GM20000 (cell line): Measurements from ENCODE around the gene COL18A1.

Source experiments
- DNase-seq: peaks from one replicate; pipeline ENCODE4 v3.0.0; 2012; ENCODE audit warnings: low spot score
- TF ChIP-seq, protein P1 (sequence below): IDR thresholded peaks from 2 replicates; pipeline ENCODE4 v1.5.1; 2012; ENCODE audit warnings: mild to moderate bottlenecking, control low read depth; ENCODE audit errors: extremely low read depth, missing control alignments

Gene COL18A1

DNA sequence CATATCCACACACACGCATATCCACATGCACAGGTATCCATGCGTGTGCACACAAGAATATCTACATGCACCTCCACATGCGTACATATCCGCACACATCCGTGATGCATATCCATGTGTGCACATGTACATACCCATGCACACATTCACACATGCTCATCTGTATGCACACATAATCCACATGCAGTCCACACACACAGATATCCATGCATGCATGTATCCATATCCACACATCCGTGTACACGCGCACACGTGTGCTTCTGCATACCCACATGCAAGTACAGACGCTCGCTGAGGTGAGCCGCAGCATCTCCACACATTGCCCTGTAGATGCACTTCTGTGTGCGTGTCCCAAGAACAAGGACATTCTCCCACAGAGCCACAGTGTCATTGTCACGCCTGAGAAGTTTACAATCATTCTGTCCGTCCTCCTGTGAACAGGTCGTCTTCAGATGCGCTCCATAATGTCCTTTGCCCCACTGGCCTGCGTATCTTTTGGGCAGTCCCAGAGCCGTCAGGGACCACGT, 43.4 kb downstream of the COL18A1 start:
- DNase-seq, result no peak
- TF ChIP-seq, protein P1, sequence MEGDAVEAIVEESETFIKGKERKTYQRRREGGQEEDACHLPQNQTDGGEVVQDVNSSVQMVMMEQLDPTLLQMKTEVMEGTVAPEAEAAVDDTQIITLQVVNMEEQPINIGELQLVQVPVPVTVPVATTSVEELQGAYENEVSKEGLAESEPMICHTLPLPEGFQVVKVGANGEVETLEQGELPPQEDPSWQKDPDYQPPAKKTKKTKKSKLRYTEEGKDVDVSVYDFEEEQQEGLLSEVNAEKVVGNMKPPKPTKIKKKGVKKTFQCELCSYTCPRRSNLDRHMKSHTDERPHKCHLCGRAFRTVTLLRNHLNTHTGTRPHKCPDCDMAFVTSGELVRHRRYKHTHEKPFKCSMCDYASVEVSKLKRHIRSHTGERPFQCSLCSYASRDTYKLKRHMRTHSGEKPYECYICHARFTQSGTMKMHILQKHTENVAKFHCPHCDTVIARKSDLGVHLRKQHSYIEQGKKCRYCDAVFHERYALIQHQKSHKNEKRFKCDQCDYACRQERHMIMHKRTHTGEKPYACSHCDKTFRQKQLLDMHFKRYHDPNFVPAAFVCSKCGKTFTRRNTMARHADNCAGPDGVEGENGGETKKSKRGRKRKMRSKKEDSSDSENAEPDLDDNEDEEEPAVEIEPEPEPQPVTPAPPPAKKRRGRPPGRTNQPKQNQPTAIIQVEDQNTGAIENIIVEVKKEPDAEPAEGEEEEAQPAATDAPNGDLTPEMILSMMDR, result no peak

DNA sequence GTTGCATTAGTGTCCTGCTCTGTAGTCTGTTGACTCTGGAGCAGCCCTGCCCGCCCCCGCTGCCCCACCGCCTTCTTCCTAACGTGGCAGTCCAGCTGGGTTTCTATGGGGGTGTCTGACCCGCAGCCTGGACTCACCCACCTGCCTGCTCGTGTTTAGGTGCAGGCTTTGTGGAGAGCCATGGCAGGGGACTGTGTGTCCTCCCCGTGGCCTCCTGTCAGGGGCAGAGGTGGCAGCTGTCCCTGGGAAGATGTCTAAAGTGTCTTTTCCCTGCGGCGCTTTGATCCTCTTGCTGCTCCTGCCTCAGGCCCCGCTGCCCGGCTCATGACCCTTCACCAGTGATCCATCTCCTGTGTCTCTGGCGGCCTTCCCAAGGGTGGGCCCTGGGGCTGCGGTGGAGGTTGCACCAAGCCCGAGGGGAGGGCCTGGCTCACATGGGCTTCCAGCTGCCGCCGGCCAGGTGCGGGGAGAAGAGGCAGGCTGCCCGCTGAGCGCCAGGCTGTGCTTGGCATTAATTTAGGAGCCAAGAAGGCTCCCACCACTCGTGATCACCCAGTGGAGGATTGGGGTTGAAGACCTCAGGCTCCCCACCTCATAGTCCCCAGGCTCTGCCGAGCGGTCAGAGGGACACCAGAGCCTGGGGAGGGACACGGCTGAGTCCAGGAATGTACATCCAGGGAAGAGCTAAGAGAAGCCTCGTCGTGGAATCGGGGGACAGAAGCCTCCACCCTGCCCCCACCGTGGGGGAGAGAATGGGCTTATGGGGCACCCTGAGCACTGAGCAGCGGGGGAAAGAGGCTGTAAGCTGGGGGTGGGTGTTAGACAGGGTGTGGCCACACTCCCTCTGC, 44.1 kb downstream of the COL18A1 start:
- no peak for DNase-seq
- TF ChIP-seq, protein P1, result no peak

DNA sequence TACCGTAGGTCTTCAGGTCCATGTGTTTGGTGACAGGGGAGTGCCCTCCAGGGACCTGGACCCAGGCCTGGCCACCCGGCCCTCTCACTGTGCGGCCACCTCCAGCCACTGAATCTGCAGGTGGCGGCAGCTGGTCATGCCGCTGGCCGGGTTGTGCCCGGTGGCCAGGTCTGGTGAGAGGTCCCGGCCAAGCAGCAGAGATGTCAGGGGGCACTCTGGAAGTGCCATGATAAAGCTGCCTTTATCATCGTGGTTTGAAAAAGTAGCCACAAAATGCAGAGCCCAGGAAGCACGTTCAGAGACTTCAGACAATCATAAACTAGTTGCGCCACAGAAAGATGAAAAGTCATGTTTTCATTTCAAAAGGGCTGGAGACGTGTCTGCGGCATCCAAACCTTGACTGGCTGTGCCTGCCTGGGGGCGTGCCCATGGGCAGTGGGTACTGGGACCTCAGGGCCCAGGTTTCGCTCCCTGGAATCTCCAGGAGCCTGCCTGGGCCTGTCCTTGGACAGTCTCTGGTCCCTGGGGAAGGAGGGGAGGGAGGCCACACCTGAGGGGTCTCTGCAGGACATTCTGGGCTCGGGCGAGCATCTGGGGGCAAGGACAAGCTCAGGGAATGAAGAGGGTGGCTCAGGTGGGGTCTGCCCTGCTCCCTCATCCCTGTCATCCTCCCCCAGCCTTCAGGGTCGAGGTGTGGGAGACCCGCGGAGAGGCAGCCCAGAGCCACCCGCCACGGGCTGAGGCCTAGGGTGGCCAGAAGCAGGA, 44.9 kb downstream of the COL18A1 start:
- TF ChIP-seq, protein P1, result no peak
- no peak for DNase-seq

DNA sequence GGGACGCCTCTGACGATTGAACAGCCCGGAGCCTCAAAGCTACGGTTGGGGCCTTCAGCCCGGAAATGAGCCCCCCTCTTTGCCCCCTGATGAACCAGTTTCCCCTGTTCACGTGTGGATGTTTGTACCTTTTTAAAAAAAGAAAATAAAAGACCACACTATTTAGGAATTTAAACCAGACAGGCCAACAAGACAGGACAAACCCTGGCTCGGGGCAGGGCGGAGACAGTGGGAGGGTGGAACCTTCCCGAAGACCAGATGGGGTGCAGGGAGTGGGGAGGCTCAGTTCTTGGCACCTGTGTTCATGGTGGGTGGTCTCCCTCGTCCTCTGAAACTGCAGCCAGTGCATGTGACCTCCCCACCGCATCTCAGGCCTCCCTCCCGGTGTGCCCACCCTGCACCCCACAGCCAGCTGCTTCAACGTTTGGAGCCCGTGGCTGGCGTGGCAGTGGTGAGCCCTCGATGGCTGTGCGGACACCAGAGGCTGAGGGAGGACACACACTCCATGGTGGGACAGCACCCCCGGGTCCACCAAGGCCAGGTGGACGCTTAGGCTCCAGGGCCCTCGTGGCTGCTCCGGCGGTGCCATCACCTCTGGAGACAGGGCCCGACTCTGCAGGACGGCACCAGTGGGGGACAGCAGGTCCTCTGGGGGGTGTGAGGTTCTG, 45.6 kb downstream of the COL18A1 start:
- TF ChIP-seq, protein P1, result no peak
- DNase-seq, result no peak

DNA sequence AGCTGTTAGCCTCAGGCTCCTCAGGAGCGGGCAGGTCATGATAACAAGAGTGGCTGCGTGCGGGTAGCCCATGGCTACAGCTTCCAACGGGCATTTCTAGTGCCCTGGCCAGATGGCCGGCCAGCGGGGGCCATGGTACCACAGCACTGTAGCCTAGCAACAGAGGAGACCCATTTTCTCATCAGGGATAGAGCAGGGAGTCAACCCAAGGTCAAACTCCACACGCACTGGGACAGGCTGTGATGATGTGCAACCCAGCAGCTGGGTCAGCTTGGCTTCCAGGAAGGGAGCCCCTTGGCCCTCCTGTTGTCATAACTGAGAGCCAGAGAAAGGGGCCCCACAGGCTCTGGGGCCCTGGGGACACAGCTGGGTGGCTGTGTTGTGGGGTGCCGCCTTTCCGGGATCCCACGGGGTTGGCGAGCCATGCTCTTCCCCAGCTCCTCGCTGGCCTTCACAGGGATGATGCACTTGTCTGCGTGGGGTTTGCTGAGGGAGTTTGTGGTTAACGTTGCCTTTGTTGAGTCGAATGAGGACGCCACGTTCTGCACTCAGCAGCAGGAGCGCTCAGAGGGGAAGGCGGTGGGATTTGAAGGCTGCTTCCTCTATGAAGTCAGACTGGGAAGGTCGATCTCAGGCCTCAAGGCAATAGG, 46.3 kb downstream of the COL18A1 start:
- TF ChIP-seq, protein P1, result no peak
- no peak for DNase-seq

DNA sequence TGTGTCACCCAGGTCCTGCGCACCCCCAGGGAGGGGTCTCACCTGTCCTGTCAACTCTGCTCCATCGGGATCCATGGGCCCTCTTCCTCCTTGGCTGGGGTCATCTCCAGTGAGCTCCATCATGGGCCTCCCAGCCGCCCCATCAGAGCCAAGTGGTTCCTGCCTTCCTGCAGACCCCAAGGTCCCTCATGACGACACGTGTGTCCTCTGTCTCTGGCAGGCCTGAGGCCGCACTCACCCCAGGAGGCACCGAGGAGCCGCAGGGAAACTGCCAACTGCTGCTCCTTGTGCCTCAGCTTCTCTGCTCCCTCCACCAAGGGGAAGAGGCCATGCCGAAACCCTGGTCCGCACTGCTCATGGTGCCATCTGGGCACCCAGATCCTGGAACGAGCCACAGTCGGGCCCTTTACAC, 46.8 kb downstream of the COL18A1 start:
- TF ChIP-seq, protein P1, result no peak
- DNase-seq, result no peak
